Psoas muscle (tissue), 8 donors: ENCODE measurements around the gene GAGE10. TPM values are rescaled to one million over a fixed set of nuclear protein-coding genes. Genes with fewer than 3 reads are reported as not detected.

ENCODE experiments used
- ATAC-seq, 4 donors: fragments of 200-7000 bp; cut with Tn5 transposase; one replicate each; pipeline ENCODE4 v1.9.1; 2020; ENCODE audit warnings: moderate library complexity in 3 of 4, mild to moderate bottlenecking in 2 of 4
- DNase-seq, 2 donors: peaks; one replicate each; pipeline ENCODE4 v3.0.0-alpha.2; 2020
- H3K27ac ChIP-seq: fragments of 200-600 bp; one replicate; pipeline ENCODE4 v1.8.0; 2022
- H3K27me3 ChIP-seq, 3 donors: fragments of 200-600 bp in 1 of 3; one replicate each; pipeline versions ENCODE4 v1.6.1 to v1.8.0; 2013 to 2022; ENCODE audit warnings: low read length in 2 of 3, mild to moderate bottlenecking in 2 of 3, moderate library complexity in 1 of 3; ENCODE audit not compliant: insufficient read depth in 3 of 3
- H3K36me3 ChIP-seq, 2 donors: fragments of 200-600 bp in 1 of 2; one replicate each; pipeline versions ENCODE4 v1.6.1 to v1.8.0; 2013 to 2022; ENCODE audit warnings: low read depth in 1 of 2, mild to moderate bottlenecking in 1 of 2, moderate library complexity in 1 of 2; ENCODE audit not compliant: insufficient read depth in 1 of 2
- H3K4me1 ChIP-seq: fragments of 200-600 bp; one replicate; pipeline ENCODE4 v1.8.0; 2022
- H3K4me3 ChIP-seq: fragments of 200-600 bp; one replicate; pipeline ENCODE4 v1.8.0; 2022; ENCODE audit warnings: mild to moderate bottlenecking
- H3K9me3 ChIP-seq: fragments of 200-600 bp; one replicate; pipeline ENCODE4 v1.8.0; 2022
- WGBS, 3 donors: extraction: QIAGEN DNeasy Blood & Tissue Kit; methylation state at CpG; one replicate each; pipeline versions ENCODE4 v1.1.6 to v1.1.7; 2013; 5-methylcytosine and 5-hydroxymethylcytosine counted together
- intact Hi-C, 2 donors: fragments of 100-400 bp; cut with DNase I; formaldehyde crosslinking; loops; one replicate each; pipeline versions ENCODE4 v1.11.0 to v1.14.2; 2022
- polyA plus RNA-seq, 3 donors: library from polyadenylated mRNA; stranded (reverse); fragments of 200-250 nt; gene quantifications; one replicate each; pipeline ENCODE4 v1.2.3, GENCODE V29; 2013
- total RNA-seq, 4 donors: library from RNA; stranded (reverse); fragmentation: NEBNext Ultra II Directional in 2 of 4; extraction: Animal tissue kit (Norgen Biotek cat#: 25700) in 2 of 4; gene quantifications; one replicate each; pipeline versions ENCODE4 v1.2.1 to v1.2.4, GENCODE V29; 2021 to 2023
- TF ChIP-seq, protein P1 (sequence below): fragments of 200-600 bp; IDR thresholded peaks from one replicate; pipeline ENCODE4 v1.8.0; 2022; ENCODE audit warnings: antibody characterized with exemption
- donor health status: healthy with polysubstance abuse.
- donor health status: DM: no; HTN: no; CAD: no; lungs with moderate emphysema.
- donor health status: Bipolar disorder and iron deficiency.
- donor health status: healthy.
- donor health status: DM: yes; HTN: yes; CAD: no.
- donor health status: DM: no; HTN: no; CAD: no.
- donor health status: DM: no; HTN: no; CAD: no.
- donor health status: DM: yes; HTN: yes; CAD: no.

The GAGE10 gene
- total and polyA plus RNA-seq, 7 donors, result not detected

DNA sequence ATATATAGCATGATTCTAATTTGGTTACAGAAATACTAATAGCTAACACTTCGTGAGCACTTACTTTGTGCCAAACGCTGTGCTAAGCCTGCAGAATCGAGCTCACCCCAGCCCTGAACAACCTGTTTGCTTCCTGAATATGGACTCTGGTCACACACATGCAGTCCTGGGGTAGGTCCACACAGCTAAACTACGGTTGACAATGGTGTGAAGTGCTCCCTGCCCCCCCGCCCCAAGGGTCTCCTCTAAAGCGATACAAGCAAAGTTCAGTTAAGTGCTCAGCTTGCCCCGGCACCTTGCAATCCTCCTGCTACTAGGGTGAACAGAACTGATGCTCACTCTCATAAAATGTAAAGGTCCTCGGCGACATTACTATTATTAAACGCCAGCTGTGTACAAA lies 39.8 kb upstream of the GAGE10 start:
- H3K27ac ChIP-seq, result no peak overlapping the region
- no peak for DNase-seq
- no peak overlapping the region for H3K4me3 ChIP-seq
- no peaks in the 10 kb centered on the region for H3K9me3 ChIP-seq
- no peaks in the 10 kb centered on the region for H3K4me1 ChIP-seq
- intact Hi-C loops, result no loop called here
- H3K36me3 ChIP-seq, result no peaks in the 10 kb centered on the region
- no peak for ATAC-seq
- TF ChIP-seq, protein P1, sequence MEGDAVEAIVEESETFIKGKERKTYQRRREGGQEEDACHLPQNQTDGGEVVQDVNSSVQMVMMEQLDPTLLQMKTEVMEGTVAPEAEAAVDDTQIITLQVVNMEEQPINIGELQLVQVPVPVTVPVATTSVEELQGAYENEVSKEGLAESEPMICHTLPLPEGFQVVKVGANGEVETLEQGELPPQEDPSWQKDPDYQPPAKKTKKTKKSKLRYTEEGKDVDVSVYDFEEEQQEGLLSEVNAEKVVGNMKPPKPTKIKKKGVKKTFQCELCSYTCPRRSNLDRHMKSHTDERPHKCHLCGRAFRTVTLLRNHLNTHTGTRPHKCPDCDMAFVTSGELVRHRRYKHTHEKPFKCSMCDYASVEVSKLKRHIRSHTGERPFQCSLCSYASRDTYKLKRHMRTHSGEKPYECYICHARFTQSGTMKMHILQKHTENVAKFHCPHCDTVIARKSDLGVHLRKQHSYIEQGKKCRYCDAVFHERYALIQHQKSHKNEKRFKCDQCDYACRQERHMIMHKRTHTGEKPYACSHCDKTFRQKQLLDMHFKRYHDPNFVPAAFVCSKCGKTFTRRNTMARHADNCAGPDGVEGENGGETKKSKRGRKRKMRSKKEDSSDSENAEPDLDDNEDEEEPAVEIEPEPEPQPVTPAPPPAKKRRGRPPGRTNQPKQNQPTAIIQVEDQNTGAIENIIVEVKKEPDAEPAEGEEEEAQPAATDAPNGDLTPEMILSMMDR, result no peak
- peaks cover 0 to 8% (median 0%) of the 10 kb centered on the region in 3 donors for H3K27me3 ChIP-seq
- WGBS, 3 donors, result 74 to 87% (median 79%) methylated on average over 9 to 10 of the region's 10 CpGs

DNA sequence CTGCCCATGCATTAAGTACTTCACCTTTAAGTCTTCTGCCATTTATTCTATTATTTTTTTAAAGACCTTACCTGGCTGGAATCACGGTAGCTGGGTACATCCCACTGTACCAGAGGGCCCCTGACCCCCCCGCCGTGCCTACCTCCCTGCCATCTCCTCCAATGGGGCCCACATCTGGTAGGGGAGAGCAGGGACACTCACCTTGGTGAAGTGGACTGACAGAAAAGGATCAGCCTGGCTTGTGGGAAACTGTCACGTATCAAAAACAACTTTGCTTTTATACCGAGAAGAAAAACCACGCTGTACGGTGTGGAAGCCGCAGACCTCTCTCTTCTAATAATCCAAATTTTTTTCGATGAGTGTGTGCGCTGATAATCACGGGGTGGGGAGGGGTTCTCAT lies 39.0 kb upstream of the GAGE10 start, which contains the start of gene FOXP3:
Gene FOXP3, minus strand, starts transcription at position 251 of the 400 bp plus-strand sequence. CDS start 6,205 bp downstream, outside the sequence.
- intact Hi-C loops, result no loop called here
- ATAC-seq (no peak), DNase-seq (no peak)
- no peak within 1 kb of the TSS for H3K27ac ChIP-seq
- H3K9me3 ChIP-seq, result no peaks in the 10 kb centered on the region
- no peaks in the 10 kb centered on the region for H3K4me1 ChIP-seq
- peaks cover 0 to 4% (median 0%) of the 10 kb centered on the region in 3 donors for H3K27me3 ChIP-seq
- no peaks in the 10 kb centered on the region for H3K36me3 ChIP-seq
- TF ChIP-seq, protein P1, result no peak
- H3K4me3 ChIP-seq, result no peak within 1 kb of the TSS
- 81 to 90% (median 88%) methylated on average over 11 of the region's 11 CpGs for WGBS, 3 donors

DNA sequence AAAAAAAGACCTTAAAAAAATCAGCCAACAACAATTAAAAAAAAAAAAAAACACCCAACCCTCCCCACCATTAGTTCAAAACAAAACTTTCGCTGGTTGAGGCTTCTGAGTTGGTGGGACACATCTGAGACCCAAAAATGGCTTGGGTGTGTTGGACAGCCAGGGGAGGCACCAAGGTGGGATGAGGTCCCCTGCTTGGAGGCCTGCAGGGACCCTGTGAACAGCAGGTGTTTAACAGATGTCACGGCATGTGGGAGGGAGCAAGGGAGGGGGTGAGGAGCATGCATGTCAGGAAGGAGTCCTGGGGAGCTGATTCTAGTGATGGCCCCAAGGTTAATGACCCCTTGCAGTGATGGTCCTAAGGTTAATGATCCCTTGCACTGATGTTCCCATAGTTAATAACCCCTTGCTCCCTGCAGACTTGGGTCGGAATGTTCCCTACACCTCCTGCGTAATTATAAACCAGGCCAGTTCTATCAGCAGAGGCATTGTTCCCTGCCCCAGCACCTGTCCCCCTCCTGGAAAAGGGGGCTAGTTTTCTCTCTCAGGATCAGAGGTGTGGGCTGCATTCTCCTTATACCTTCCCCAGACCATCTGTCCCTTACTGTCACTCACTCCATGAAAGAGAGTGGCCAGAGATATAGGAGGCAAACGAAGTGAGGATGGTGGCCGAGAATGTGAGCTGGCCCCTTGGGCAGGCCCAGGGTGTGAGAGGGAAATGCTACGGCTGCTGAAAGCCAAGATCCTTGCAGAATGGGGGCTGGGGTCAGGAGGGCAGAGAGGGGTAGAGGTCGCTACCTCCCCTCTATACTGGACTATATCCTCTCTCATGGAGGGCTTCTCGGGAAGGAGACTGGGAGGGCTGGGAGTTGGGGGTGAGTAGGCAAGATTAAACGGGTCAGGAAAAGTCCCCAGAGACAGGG lies 36.7 kb upstream of the GAGE10 start:
- no peak for ATAC-seq
- Histone ChIP-seq H3K36me3 (no peaks in the 10 kb centered on the region), H3K9me3 (no peaks in the 10 kb centered on the region), H3K27ac (no peak overlapping the region), H3K4me1 (no peaks in the 10 kb centered on the region), H3K27me3 (peaks cover 0 to 3% (median 0%) of the 10 kb centered on the region in 3 donors), H3K4me3 (no peak overlapping the region)
- DNase-seq, result no peak
- TF ChIP-seq, protein P1, result no peak
- intact Hi-C loops, result no loop called here
- WGBS, 3 donors, result 67 to 70% (median 67%) methylated on average over 10 of the region's 10 CpGs

DNA sequence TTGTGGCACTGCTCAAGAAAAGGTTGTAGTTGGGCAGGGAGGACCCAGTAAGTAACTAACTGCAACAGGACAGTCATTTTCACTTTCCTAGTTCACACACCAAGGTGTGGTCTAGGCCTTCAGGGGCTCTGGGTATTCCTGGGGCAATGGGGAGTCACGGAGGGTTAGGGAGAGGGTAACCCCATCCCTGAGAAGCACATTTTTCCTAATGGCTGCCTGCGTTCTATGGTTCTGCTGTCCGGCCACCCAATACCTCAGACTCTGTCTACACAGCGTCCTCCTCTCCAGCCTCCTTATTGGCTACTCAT lies 34.8 kb upstream of the GAGE10 start:
- no peaks in the 10 kb centered on the region for H3K4me1 ChIP-seq
- TF ChIP-seq, protein P1, result no peak
- ATAC-seq, result no peak
- peak overlapping the region; percentile 87 for H3K27ac ChIP-seq
- no peak for DNase-seq
- no peaks in the 10 kb centered on the region for H3K36me3 ChIP-seq
- WGBS, 3 donors, result 3 to 29% (median 10%) methylated on average over 3 to 4 of the region's 4 CpGs
- H3K27me3 ChIP-seq, result peaks cover 0 to 3% (median 0%) of the 10 kb centered on the region in 3 donors
- no peaks in the 10 kb centered on the region for H3K9me3 ChIP-seq
- intact Hi-C loops, result no loop called here
- peak overlapping the region; percentile 80 for H3K4me3 ChIP-seq
